HG03064 (cell line): Measurements from ENCODE around the gene ELOA2.
"Not testable (repeated sequence)": the region's sequence is repeated elsewhere in the genome, so short reads cannot be mapped to it uniquely, and the experiment has no call there.

Source experiments
- ATAC-seq: cut with Tn5 transposase; IDR thresholded peaks from one replicate; pipeline ENCODE4 v1.9.1; 2021; ENCODE audit warnings: low read depth; ENCODE audit not compliant: unreplicated experiment

ELOA2 gene, protein sequence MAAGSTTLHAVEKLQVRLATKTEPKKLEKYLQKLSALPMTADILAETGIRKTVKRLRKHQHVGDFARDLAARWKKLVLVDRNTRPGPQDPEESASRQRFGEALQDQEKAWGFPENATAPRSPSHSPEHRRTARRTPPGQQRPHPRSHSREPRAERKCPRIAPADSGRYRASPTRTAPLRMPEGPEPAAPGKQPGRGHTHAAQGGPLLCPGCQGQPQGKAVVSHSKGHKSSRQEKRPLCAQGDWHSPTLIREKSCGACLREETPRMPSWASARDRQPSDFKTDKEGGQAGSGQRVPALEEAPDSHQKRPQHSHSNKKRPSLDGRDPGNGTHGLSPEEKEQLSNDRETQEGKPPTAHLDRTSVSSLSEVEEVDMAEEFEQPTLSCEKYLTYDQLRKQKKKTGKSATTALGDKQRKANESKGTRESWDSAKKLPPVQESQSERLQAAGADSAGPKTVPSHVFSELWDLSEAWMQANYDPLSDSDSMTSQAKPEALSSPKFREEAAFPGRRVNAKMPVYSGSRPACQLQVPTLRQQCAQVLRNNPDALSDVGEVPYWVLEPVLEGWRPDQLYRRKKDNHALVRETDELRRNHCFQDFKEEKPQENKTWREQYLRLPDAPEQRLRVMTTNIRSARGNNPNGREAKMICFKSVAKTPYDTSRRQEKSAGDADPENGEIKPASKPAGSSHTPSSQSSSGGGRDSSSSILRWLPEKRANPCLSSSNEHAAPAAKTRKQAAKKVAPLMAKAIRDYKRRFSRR

GRCh38 chr18:47035156-47035671 lies at the start of gene ELOA2:
Gene ELOA2, minus strand, starts transcription at chr18:47035621. Its CDS starts 357 bp downstream, at chr18:47035264.
- no peak for ATAC-seq

GRCh38 chr18:47081578-47081977 lies 46.2 kb upstream of the ELOA2 start:
- ATAC-seq: no peak

- no peak for ATAC-seq
These were observed 45.5 kb upstream of the ELOA2 start for GRCh38 chr18:47080872-47081271.

GRCh38 chr18:47077111-47077510 lies 41.7 kb upstream of the ELOA2 start:
- no peak for ATAC-seq

DNA sequence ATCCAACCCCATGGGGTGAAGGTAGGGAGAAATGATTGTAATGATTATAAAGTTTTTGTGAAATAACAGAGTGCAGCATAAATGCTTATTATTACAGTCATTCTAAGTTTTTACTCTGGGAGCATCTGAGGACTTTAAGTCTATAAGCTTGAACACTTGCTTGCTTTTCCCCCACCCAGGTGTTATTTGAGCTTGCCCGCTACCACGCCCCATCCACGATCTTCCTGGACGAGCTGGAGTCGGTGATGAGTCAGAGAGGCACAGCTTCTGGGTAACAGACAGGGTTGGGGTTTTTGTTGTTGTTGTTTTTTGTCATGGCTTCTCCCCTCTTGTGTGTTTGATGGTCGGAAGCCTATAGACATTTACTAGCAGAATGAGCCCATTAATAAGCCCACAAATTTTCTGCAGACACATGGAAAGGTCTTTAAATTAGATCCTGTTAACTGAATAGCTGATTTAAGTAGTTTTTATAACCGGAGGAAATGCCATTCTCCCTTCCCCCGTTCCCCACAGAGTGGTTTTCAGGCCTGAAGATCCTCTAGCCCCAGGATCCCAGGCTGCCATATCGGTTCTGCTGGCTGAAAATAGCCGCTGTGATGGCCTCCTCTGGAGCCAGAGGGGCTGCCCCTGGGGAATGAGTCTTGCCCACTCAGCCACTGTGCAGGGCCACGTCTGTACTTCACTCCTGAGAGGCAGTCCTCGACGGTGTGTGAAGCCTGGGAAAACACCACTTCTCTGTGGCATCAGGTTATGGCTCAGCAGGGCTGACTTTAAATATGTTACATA lies 39.9 kb upstream of the ELOA2 start:
- ATAC-seq: no peak

DNA sequence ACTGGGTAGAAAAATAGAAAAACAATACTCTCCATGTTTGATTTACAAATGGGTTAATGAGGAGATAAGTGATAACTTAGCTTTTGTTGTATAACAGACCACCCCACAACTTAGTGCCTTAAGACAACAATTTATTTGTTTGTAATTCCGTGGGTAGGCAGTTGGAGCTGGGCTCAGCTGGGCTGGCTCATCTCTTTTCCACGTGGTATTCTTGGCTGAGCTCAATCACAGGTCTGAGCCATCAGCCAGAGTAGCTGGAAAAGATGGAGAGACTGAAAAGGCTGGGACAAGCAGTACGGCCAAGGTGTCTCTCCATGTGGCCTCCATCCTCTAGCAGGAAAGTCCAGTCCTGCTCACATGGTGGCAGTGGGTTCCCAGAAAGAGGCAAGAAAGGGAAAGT lies 32.2 kb upstream of the ELOA2 start:
- ATAC-seq: no peak

DNA sequence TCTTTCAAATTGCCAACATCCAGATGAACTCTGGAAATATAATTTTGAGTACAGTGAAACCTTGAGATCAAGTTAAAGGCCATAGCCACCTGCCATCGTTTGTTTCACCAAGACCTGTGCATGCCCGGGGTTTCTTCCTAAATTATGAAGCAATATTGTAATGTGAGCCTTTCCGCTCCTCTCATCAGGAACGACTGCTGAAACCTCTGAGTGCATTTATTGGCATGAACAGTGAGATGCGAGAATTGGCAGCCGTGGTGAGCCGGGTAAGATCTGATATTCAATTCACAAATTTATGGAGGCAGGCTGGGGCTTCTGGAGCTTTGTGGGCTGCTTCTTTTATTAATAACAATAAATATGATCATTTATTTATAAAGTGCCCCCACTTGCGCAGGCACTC lies 27.7 kb upstream of the ELOA2 start:
- ATAC-seq: no peak

DNA sequence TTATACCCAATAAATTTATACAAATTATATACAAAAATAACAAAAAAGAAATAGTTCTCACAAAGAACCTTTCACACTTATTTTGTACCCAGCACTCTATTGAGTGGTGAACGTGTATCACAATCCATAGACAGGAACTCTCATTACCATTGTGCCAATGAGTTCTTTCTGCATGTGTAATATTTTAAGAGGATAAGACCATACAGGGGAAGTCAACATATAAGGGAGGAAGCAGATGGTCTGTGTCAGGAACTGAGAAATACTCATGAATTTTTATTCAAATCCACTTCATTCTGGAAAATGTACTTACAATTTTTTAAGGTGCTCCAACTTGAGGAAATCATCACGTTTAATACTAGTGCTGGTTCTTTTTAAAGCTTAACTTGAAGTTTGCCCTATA lies 27.1 kb upstream of the ELOA2 start:
- no peak for ATAC-seq

DNA sequence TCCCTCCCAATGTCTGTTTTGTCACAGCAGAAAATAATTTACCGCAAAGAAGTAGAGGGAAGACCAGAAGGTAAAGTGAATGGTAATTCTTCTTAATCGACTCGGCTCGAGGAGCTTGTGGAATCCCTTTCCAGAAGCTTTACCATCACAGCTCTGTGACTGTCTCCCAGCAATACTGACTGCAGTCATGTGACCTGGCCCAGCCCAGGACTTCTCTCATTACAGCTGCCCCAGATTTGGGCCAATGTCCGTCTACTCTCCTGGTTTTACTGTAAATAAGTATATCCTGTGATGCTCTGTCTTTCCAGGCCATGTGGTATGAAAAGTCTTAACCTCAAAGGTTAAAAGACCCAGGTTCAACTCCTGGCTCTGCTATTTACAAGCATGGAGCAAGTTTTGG lies 18.9 kb upstream of the ELOA2 start:
- ATAC-seq: no peak

DNA sequence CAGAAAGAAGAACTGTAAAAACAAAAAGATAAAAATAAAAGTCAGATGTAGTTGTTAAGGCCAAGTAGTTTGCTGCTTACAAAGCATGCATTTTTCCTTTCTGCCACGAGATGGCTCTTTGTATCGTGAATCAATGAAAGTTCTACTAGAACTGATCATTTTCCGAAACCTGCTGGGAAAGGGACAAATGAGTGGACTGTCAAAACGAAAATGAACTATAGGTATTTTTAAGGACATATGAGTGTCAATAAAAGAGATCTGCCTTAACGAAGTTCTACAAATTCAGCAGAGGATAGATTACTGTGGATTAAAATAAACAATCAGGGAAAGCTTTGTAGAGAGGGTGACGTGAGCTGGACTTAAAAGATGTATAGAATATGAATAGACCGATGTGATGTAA lies 15.0 kb upstream of the ELOA2 start:
- no peak for ATAC-seq

- no peak for ATAC-seq
These were observed 5.6 kb upstream of the ELOA2 start for GRCh38 chr18:47040982-47041381.

DNA sequence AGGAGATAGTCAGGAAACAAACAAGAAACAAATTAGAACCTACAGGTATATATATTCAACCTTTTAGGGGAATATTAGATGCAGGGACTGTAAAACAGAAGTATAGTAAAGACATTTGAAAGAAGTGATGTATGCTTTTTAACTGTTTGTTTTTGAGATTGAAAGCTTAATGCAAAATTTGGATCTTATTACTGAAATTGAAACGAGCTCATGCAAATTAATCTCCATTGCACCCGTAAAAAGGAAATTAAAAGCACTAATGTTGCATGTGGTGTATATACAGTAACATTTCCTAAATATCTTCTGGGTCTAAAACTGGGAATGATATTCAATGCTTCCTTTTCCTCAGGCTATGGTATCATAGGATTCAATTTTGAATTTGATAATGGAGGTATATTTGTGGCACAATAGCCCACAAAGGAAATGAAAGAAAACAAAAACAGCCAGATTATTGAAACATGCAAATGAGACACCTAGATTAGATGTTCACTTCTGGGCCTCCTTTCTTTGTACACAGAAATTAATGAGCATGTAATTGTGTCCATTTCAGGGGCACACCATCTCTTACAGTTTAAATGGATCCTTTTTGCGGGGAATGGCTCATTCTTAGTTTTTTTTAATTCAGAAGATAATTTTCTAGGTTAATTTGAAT lies 1.6 kb upstream of the ELOA2 start:
- no peak for ATAC-seq

DNA sequence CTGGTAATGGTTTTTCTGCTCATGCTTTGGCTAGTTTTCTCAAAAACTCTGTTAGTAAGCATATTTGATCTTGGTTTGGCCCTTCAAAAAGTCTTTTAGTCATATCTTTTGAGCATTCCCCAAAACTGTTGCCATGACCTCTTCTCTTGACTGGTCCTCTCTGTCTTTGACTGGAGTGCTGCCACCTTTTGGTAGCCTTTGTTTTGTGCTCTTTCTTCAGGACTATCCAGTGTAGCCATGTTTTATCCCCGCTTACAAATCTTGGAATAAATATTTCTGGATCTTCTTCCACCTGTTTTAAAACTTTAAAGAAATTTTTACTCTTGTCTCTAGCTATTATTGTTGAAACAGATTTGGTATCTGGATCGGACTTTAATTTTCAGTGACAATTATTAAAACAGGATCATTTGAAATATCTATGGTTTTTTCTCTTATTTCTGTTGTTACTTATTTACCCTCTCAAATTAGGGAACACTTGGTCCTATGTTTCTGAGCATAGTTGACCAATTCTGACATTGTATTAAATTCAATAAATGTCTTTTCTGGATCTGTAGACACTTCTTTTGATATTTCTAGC lies 965 bp upstream of the ELOA2 start:
- ATAC-seq: no peak

DNA sequence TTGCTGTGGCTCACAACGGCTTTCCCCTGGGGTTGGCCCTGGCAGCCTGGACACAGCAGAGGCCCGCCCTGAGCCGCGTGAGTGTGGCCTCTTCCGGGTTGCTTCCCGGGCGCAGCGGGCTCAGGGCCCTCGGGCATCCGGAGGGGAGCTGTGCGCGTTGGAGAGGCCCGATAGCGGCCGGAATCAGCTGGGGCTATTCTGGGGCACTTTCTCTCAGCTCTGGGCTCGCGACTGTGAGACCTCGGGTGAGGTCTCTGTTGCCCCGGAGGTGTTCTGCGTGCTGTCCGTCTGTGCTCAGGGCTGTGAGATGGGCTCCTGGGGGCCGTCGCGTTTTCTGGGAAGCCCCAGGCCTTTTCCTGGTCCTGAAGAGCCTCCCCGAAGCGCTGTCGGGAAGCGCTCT lies 830 bp downstream of the ELOA2 start:
- not testable (repeated sequence) for ATAC-seq

- no peak for ATAC-seq
These were observed 2.5 kb downstream of the ELOA2 start for GRCh38 chr18:47032945-47033344.

GRCh38 chr18:47030887-47031286 lies 4.5 kb downstream of the ELOA2 start:
- not testable (repeated sequence) for ATAC-seq

GRCh38 chr18:47029684-47030353 lies 5.6 kb downstream of the ELOA2 start:
- ATAC-seq: not testable (repeated sequence)

GRCh38 chr18:47028738-47029137 lies 6.7 kb downstream of the ELOA2 start:
- ATAC-seq: not testable (repeated sequence)

- not testable (repeated sequence) for ATAC-seq
These were observed 9.8 kb downstream of the ELOA2 start for GRCh38 chr18:47025557-47026174.
